SK-N-SH (cell line): Measurements from ENCODE around the gene AMHR2. TPM values are rescaled to one million over a fixed set of nuclear protein-coding genes. Genes with fewer than 3 reads are reported as not detected.

Experiments
- CTCF ChIA-PET: fragments of 300-600, 350-600 bp; formaldehyde crosslinking; extraction: SDS; loops from one replicate; lab custom pipeline; 2021; lab: Yijun Ruan, JAX
- POLR2A ChIA-PET: fragments of 350-600 bp; sonication (Branson Sonifier 250); formaldehyde crosslinking; extraction: SDS; loops from one replicate; lab custom pipeline; 2020; ENCODE audit warnings: antibody characterized with exemption, inconsistent platforms; lab: Yijun Ruan, JAX
- DNase-seq: peaks from one replicate; pipeline ENCODE4 v3.0.0; 2012
- H2AFZ ChIP-seq: fragments of 200-600 bp; sonication (generic); 2 replicates; pipeline ENCODE4 v1.8.1; 2016; ENCODE audit warnings: antibody characterized with exemption, mild to moderate bottlenecking, low read depth
- H3F3A ChIP-seq: fragments of 200-600 bp; sonication (generic); replicated peaks from 2 replicates; pipeline ENCODE3; 2016; ENCODE audit warnings: antibody characterized with exemption, mild to moderate bottlenecking; ENCODE audit not compliant: insufficient read depth
- H3K27ac ChIP-seq, 2 experiments: fragments of 200-500 bp in 1 of 2; fragments of 200-600 bp in 1 of 2; sonication (Bioruptor generic) in 1 of 2; sonication (generic), shearing (Covaris generic) in 1 of 2; 2 replicates each; pipeline versions ENCODE4 v1.5.1 to v1.6.1; 2014 to 2016; ENCODE audit warnings: low read depth in 2 of 2, inconsistent platforms in 1 of 2, low read length in 1 of 2, mild to moderate bottlenecking in 1 of 2, mixed read lengths in 1 of 2
- H3K27me3 ChIP-seq: fragments of 200-600 bp; sonication (generic), shearing (Covaris generic); 2 replicates; pipeline ENCODE4 v1.6.1; 2016; ENCODE audit warnings: mixed run types; ENCODE audit not compliant: insufficient read depth
- H3K36me3 ChIP-seq, 2 experiments: fragments of 200-500 bp in 1 of 2; fragments of 200-600 bp in 1 of 2; sonication (Bioruptor generic) in 1 of 2; sonication (generic) in 1 of 2; replicated peaks in 1 of 2; 2 replicates each; pipeline versions ENCODE3 to v1.5.1; 2014 to 2016; ENCODE audit warnings: low read length in 1 of 2, mild to moderate bottlenecking in 1 of 2; ENCODE audit not compliant: insufficient read depth in 2 of 2, control insufficient read depth in 1 of 2
- H3K4me1 ChIP-seq, 2 experiments: fragments of 200-500 bp in 1 of 2; fragments of 200-600 bp in 1 of 2; sonication (Bioruptor generic) in 1 of 2; sonication (generic), shearing (Covaris generic) in 1 of 2; 2 replicates each; pipeline versions ENCODE4 v1.5.1 to v1.6.1; 2014 to 2016; ENCODE audit warnings: low read depth in 1 of 2, low read length in 1 of 2, mixed run types in 1 of 2; ENCODE audit not compliant: insufficient read depth in 2 of 2, control insufficient read depth in 1 of 2
- H3K4me2 ChIP-seq: fragments of 200-600 bp; sonication (generic), shearing (Covaris generic); 2 replicates; pipeline ENCODE4 v1.6.1; 2017; ENCODE audit warnings: mixed run types
- H3K4me3 ChIP-seq, 2 experiments: fragments of 200-500 bp in 1 of 2; fragments of 200-600 bp in 1 of 2; sonication (Bioruptor generic) in 1 of 2; sonication (generic), shearing (Covaris generic) in 1 of 2; 2 replicates each; pipeline versions ENCODE4 v1.5.1 to v1.8.1; 2014 to 2016; ENCODE audit warnings: low read depth in 2 of 2, inconsistent platforms in 1 of 2, low read length in 1 of 2, mild to moderate bottlenecking in 1 of 2, mixed read lengths in 1 of 2, moderate library complexity in 1 of 2
- H3K79me2 ChIP-seq: fragments of 200-600 bp; sonication (generic); 2 replicates; pipeline ENCODE4 v1.8.1; 2017; ENCODE audit warnings: mild to moderate bottlenecking; ENCODE audit not compliant: insufficient read depth
- H3K9ac ChIP-seq: fragments of 200-600 bp; sonication (generic); 2 replicates; pipeline ENCODE4 v1.6.1; 2017; ENCODE audit warnings: mixed run types
- H3K9me2 ChIP-seq: fragments of 200-600 bp; sonication (generic); 2 replicates; pipeline ENCODE4 v1.6.1; 2017; ENCODE audit warnings: mixed run types
- H3K9me3 ChIP-seq: fragments of 200-600 bp; sonication (generic); 2 replicates; pipeline ENCODE4 v1.6.1; 2017; ENCODE audit warnings: mixed run types, mild to moderate bottlenecking, moderate library complexity
- H4K20me1 ChIP-seq: fragments of 200-600 bp; sonication (generic); 2 replicates; pipeline ENCODE4 v1.6.1; 2017; ENCODE audit warnings: mild to moderate bottlenecking, mixed run types; ENCODE audit not compliant: insufficient read depth
- CTCF ChIP-seq: fragments of 200-600 bp; sonication (generic); IDR thresholded peaks from 2 replicates; pipeline ENCODE4 v1.6.1; 2017; ENCODE audit warnings: antibody characterized with exemption, mild to moderate bottlenecking, moderate library complexity
- EZH2phosphoT487 ChIP-seq: fragments of 200-600 bp; sonication (generic); IDR thresholded peaks from 2 replicates; pipeline ENCODE4 v1.6.1; 2017; ENCODE audit warnings: low read depth, mixed run types, mild to moderate bottlenecking, antibody characterized with exemption, moderate library complexity, borderline replicate concordance
- FOSL2 ChIP-seq: IDR thresholded peaks from 2 replicates; pipeline ENCODE4 v1.4.0; 2012; ENCODE audit warnings: low read depth, mild to moderate bottlenecking, moderate library complexity, borderline replicate concordance
- MAX ChIP-seq: IDR thresholded peaks from 2 replicates; pipeline ENCODE4 v1.4.0; 2012; ENCODE audit warnings: low read depth
- MEF2A ChIP-seq: IDR thresholded peaks from 2 replicates; pipeline ENCODE4 v1.4.0; 2012; ENCODE audit warnings: low read depth, borderline replicate concordance
- RAD21 ChIP-seq: IDR thresholded peaks from 2 replicates; pipeline ENCODE4 v1.6.1; 2012; ENCODE audit warnings: mild to moderate bottlenecking, low read length
- RFX5 ChIP-seq: IDR thresholded peaks from 2 replicates; pipeline ENCODE4 v1.6.1; 2012; ENCODE audit warnings: mild to moderate bottlenecking, improper control_type of control experiment, low read length
- SMC3 ChIP-seq: IDR thresholded peaks from 2 replicates; pipeline ENCODE4 v1.6.1; 2012; ENCODE audit warnings: low read depth, low read length, improper control_type of control experiment
- TAF1 ChIP-seq: IDR thresholded peaks from 2 replicates; pipeline ENCODE4 v1.6.1; 2012; ENCODE audit warnings: low read depth, mild to moderate bottlenecking, low read length, moderate library complexity, borderline replicate concordance
- TCF12 ChIP-seq: IDR thresholded peaks from 2 replicates; pipeline ENCODE4 v1.4.0; 2012
- USF2 ChIP-seq: fragments of 150-350 bp; IDR thresholded peaks from 2 replicates; pipeline ENCODE4 v1.6.1; 2017; ENCODE audit warnings: antibody characterized with exemption, low read length, low read depth, borderline replicate concordance
- WGBS: methylation state at CpG from one replicate; pipeline ENCODE4 v1.1.6; 2017; ENCODE audit warnings: low lambda C conversion rate; 5-methylcytosine and 5-hydroxymethylcytosine counted together
- polyA plus RNA-seq, 3 experiments: library from polyadenylated mRNA; depleted of rRNA; stranded (reverse); fragments of >200 nt; gene quantifications; 2 replicates each; pipeline ENCODE4 v1.2.3, GENCODE V29; 2012

The AMHR2 gene
- polyA plus RNA-seq, 1 of the 3 experiments (the other 2 are of a cell fraction), result 0.03 TPM

GRCh38 chr12:53474819-53475218 lies 51.2 kb downstream of the AMHR2 start:
- DNase-seq, result no peak
- peaks cover 91% of the 10 kb centered on the region for H3K79me2 ChIP-seq
- H3K9ac ChIP-seq, result no peak overlapping the region
- H3K4me1 ChIP-seq, result peaks cover under 1 to 5% of the 10 kb centered on the region in 2 experiments; a peak in 2 of 4 replicates
- peaks cover 87 to 95% of the 10 kb centered on the region in 2 experiments for H3K36me3 ChIP-seq
- ChIA-PET CTCF (interaction anchor here (0.6 to 5.4 kb wide), 9 partner anchors 12 to 153 kb away, joined by 3 to 32 read pairs (median 4); partner anchors contain the start of gene AAAS), POLR2A (interaction anchor here (0.5 to 2.3 kb wide), 7 partner anchors 9 to 299 kb away, joined by 3 to 10 read pairs (median 3); no protein-coding TSS in a partner anchor)
- no peak overlapping the region for H3K4me3 ChIP-seq
- peaks cover 86% of the 10 kb centered on the region for H3F3A ChIP-seq
- TF ChIP-seq TAF1, result no peak
- TF ChIP-seq RFX5, result no peak
- TF ChIP-seq USF2, result no peak
- no peak for TF ChIP-seq TCF12
- no peak for TF ChIP-seq FOSL2
- no peak for TF ChIP-seq EZH2phosphoT487
- H3K9me3 ChIP-seq, result no peaks in the 10 kb centered on the region
- WGBS, result 91% methylated on average over 13 of the region's 13 CpGs
- no peak overlapping the region for H2AFZ ChIP-seq
- no peaks in the 10 kb centered on the region for H3K27me3 ChIP-seq
- no peaks in the 10 kb centered on the region for H3K9me2 ChIP-seq
- peaks cover 93% of the 10 kb centered on the region for H4K20me1 ChIP-seq
- peak overlapping the region in 1 of 2 experiments; percentile 9; a peak in 1 of 4 replicates for H3K27ac ChIP-seq
- no peak overlapping the region for H3K4me2 ChIP-seq

GRCh38 chr12:53476769-53477209 lies 53.1 kb downstream of the AMHR2 start:
- H3K79me2 ChIP-seq, result peaks cover 80% of the 10 kb centered on the region
- H3K36me3 ChIP-seq, result peaks cover 87 to 95% of the 10 kb centered on the region in 2 experiments
- peaks cover 90% of the 10 kb centered on the region for H3F3A ChIP-seq
- POLR2A ChIA-PET, result interaction anchor here (0.6 to 2.3 kb wide), 7 partner anchors 8 to 125 kb away, joined by 3 to 16 read pairs (median 4); partner anchors contain the start of gene TARBP2
- CTCF ChIA-PET, result interaction anchor here (0.7 to 5.4 kb wide), 28 partner anchors 10 to 204 kb away, joined by 3 to 32 read pairs (median 5); partner anchors contain the start of genes AAAS, MAP3K12, NPFF and TARBP2
- H3K4me2 ChIP-seq, result no peak overlapping the region
- no peaks in the 10 kb centered on the region for H3K9me2 ChIP-seq
- peak overlapping the region; percentile 7 to 21; a peak in 3 of 4 replicates for H3K27ac ChIP-seq
- peaks cover 2 to 5% of the 10 kb centered on the region in 2 experiments; a peak in 2 of 4 replicates for H3K4me1 ChIP-seq
- H4K20me1 ChIP-seq, result peaks cover 96% of the 10 kb centered on the region
- TF ChIP-seq MEF2A (no peak), RAD21 (peak; percentile 34; the same call in 1 of the 2 replicates), SMC3 (peak; percentile 1; the same call in 1 of the 2 replicates), CTCF (peak; percentile 58), MAX (no peak)
- no peak overlapping the region for H3K4me3 ChIP-seq
- no peak overlapping the region for H3K9ac ChIP-seq
- WGBS, result 66% methylated on average over 2 of the region's 2 CpGs
- no peaks in the 10 kb centered on the region for H3K27me3 ChIP-seq
- H3K9me3 ChIP-seq, result no peaks in the 10 kb centered on the region
- DNase-seq, result peak; percentile 67
- H2AFZ ChIP-seq, result no peak overlapping the region
